Measurements from ENCODE around the gene OPA3. TPM values are rescaled to one million over a fixed set of nuclear protein-coding genes. Genes with fewer than 3 reads are reported as not detected.
"Not testable (repeated sequence)": the region's sequence is repeated elsewhere in the genome, so short reads cannot be mapped to it uniquely, and the experiment has no call there.

Gene OPA3
- total RNA-seq, 2 donors from 2014 or later = 9.8 to 11.3 TPM

DNA sequence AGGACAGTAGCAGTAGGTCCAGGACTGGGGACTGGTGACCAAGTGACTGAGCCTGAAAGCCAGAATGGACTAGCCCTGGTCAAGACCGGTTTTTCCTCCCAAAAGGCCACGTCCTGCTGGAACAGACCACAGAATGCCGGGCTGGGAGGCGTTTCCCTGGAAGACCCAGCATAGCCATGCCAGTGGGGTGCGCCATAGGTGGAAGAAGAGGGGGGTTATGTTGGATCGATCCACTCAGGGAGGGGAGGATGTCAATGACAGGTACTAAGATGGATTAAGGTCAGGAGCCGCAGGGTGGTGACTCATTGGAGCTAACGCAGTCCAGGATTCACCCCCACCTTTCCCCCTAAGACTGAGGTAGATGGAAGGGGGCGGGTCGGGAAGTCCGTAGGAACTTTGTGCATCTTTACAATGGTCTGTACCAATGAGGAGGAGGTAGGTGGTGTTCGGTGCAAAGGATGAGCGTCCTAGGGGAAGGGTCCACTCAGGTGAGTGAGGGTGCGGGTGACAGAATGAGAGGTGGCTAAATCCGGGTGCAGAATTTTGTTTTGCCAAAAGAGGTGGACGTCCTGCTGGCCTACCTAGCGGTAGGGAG is 56.4 kb downstream of the OPA3 start:
- intact Hi-C loops (cut with DNase I) = loop anchor here (10.0 kb wide), 2 partner anchors 117 to 127 kb away; no protein-coding TSS in a partner anchor
- no peak for DNase-seq (ENCODE audit: low spot score)

GRCh38 chr19:45527731-45528130 is 56.9 kb downstream of the OPA3 start:
- intact Hi-C loops (cut with DNase I) = loop anchor here (10.0 kb wide), 2 partner anchors 117 to 127 kb away; no protein-coding TSS in a partner anchor
- no peak for DNase-seq (ENCODE audit: low spot score)

- intact Hi-C loops (cut with DNase I) = loop anchor here (10.0 kb wide), 2 partner anchors 118 to 128 kb away; no protein-coding TSS in a partner anchor
- DNase-seq (ENCODE audit: low spot score) = no peak
Measured at GRCh38 chr19:45526971-45527370, 57.6 kb downstream of the OPA3 start.

GRCh38 chr19:45526143-45526542 is 58.5 kb downstream of the OPA3 start:
- intact Hi-C loops (cut with DNase I) = loop anchor here (10.0 kb wide), 2 partner anchors 119 to 129 kb away; no protein-coding TSS in a partner anchor
- DNase-seq (ENCODE audit: low spot score) = no peak

- no peak for DNase-seq (ENCODE audit: low spot score)
- intact Hi-C loops (cut with DNase I) = loop anchor here (10.0 kb wide), 2 partner anchors 120 to 130 kb away; no protein-coding TSS in a partner anchor
Measured at GRCh38 chr19:45524575-45525129, 60.0 kb downstream of the OPA3 start.

DNA sequence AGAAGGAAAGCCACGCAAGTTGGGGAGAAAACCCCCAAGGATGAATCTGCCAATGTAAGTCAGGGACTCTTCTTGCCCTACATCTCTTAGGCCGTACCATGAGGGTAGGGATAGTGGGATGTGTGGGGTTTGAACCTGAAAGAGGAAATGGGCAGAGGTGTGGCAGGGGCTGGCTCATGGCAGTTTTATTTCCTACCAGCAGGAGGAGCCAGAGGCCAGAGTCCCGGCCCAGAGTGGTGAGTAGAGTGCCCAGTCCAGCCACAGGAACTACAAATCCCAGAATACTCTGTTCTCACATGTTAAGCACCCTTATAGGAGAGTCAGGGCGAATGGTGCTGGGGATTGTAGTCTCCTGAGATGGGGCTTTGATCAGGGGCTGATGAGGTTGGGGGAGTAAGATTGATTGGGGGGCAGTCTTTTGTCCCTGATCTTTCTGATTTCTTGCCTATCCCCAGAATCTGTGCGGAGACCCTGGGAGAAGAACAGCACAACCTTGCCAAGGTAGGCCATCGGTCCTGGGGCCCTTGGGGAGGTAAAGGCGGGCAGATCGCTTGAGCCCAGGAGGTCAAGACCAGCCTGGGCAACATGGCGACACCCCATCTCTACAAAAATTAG is 60.9 kb downstream of the OPA3 start:
- peak; percentile 93 for DNase-seq (ENCODE audit: low spot score)
- intact Hi-C loops (cut with DNase I) = loop anchor here (10.0 kb wide), 2 partner anchors 121 to 131 kb away; no protein-coding TSS in a partner anchor

DNA sequence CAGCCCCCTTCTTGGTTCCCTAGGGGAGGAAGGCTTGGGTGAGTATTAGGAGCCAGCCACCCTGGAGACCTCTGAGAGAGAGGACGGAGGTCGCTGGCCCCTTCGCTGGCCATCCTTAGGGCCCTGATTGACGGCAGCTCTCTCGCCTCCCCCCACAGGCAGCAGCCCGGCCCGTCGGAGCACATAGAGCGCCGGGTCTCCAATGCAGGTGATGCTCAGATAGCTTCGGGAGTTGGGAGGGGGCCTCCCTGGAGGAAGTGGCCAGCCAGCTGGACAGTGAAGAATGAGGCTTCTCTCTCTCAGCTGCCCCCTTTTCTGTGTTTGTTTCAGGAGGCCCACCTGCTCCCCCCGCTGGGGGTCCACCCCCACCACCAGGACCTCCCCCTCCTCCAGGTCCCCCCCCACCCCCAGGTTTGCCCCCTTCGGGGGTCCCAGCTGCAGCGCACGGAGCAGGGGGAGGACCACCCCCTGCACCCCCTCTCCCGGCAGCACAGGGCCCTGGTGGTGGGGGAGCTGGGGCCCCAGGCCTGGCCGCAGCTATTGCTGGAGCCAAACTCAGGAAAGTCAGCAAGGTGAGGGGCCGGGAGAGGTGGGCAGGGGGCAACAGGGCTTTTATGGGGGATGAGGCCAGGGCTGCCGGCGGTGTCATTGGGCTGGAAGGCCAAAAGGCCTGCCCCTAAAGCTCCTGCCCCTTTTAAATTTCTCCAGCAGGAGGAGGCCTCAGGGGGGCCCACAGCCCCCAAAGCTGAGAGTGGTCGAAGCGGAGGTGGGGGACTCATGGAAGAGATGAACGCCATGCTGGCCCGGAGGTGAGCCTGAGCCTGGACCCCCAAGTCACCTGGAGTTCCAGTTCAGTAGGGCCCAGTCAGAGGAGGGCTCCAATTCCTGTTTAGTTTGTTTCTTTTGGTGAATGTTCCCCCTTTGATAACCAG is 62.3 kb downstream of the OPA3 start:
- intact Hi-C loops (cut with DNase I) = loop anchor here (10.0 kb wide), 2 partner anchors 123 to 133 kb away; no protein-coding TSS in a partner anchor
- DNase-seq (ENCODE audit: low spot score) = no peak

GRCh38 chr19:45518469-45518826 is 66.2 kb downstream of the OPA3 start:
- intact Hi-C loops (cut with DNase I) = loop anchor here in 1 of 2 donors (10.0 kb wide), 1 partner anchor 46 kb away; no protein-coding TSS in a partner anchor
- no peak for DNase-seq (ENCODE audit: low spot score)

- intact Hi-C loops (cut with DNase I) = loop anchor here in 1 of 2 donors (10.0 kb wide), 1 partner anchor 47 kb away; no protein-coding TSS in a partner anchor
- no peak for DNase-seq (ENCODE audit: low spot score)
Measured at GRCh38 chr19:45517641-45518468, 66.7 kb downstream of the OPA3 start.

GRCh38 chr19:45517238-45517637 is 67.4 kb downstream of the OPA3 start:
- DNase-seq (ENCODE audit: low spot score) = no peak
- intact Hi-C loops (cut with DNase I) = loop anchor here in 1 of 2 donors (10.0 kb wide), 1 partner anchor 48 kb away; no protein-coding TSS in a partner anchor

DNA sequence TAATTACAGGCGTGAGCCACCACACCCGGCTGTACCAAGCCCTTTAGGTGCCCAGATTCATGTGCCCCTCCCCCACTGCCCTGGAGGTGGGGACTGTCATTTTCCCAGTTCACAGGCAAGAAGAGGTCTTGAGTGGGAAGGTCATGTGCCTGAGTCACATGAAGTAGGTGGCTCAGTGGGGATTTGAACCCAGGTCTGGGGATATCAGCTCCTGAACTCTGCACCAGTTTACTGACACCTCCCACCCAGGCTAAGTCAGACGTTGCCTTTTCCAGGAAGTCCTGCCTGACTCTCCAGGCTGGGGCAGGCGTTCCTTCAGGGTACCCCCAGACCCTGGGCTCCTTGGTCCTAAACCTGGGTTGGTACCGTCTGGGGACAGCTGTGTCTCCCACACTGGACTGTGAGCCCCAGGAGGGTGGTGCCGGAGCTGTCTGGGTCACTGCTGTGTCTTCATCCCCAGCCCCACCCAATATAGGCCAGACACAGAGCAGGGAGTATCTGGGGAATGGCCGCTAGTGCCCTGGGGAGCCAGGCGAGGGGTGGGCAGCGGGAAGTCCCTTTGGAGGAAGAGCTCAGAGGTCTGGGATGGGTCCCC is 68.7 kb downstream of the OPA3 start:
- intact Hi-C loops (cut with DNase I) = loop anchor here in 1 of 2 donors (10.0 kb wide), 1 partner anchor 49 kb away; no protein-coding TSS in a partner anchor
- no peak for DNase-seq (ENCODE audit: low spot score)

GRCh38 chr19:45515081-45515624 is 69.4 kb downstream of the OPA3 start:
- intact Hi-C loops (cut with DNase I) = loop anchor here in 1 of 2 donors (10.0 kb wide), 1 partner anchor 50 kb away; no protein-coding TSS in a partner anchor
- no peak for DNase-seq (ENCODE audit: low spot score)

- intact Hi-C loops (cut with DNase I) = loop anchor here in 1 of 2 donors (10.0 kb wide), 1 partner anchor 50 kb away; no protein-coding TSS in a partner anchor
- DNase-seq (ENCODE audit: low spot score) = no peak
Measured at GRCh38 chr19:45514376-45515051, 70.1 kb downstream of the OPA3 start.

DNA sequence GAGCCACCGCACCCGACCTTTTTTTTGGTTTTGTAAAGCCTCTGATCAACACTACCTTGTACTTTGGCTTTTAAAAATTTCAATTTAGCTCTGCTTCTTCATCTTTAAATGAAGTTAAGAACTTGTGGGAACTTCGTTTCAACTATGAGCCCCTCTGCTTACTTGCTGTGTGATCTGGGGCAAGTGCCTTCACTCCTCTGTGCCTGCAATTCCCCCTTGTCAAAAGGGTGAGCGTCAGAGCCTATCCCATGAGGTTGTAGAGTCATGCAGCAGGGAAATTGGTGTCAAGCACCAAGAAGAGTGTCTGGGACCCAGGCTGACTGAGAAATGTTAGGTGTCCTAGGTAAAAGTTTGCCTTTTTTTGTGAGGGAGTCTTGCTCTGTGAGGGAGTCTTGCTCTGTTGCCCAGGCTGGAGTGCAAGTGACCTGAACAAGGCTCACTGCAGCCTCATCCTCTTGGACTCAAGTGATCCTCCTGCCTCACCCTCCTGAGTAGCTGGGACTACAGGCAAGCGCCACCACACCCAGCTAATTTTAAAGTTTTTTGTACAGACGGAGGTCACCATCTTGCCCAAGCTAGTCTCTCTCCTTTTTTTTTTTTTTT is 71.6 kb downstream of the OPA3 start:
- no peak for DNase-seq (ENCODE audit: low spot score)
- intact Hi-C loops (cut with DNase I) = loop anchor here in 1 of 2 donors (10.0 kb wide), 1 partner anchor 52 kb away; no protein-coding TSS in a partner anchor

DNA sequence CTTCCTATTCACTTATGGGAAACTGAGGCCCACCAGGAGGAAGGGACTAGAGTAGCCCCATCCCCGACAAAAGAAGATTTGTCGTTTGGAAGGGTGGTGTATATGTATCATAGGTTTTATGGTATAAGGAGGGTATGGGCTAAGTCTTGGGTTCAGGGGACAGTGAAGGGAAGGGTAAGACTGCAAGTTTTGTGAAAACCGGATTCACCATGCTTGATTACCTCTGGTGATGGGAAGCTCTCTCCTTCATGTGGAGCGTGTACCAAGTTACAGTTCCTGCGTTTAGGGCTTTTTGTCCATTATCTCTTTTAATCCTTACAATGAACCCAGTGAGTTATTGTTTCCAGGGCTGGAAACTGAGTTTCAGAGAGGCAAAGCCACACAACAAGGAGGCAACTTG is 73.5 kb downstream of the OPA3 start:
- no peak for DNase-seq (ENCODE audit: low spot score)
- intact Hi-C loops (cut with DNase I) = loop anchor here in 1 of 2 donors (10.0 kb wide), 1 partner anchor 54 kb away; no protein-coding TSS in a partner anchor

- DNase-seq (ENCODE audit: low spot score) = not testable (repeated sequence)
- intact Hi-C loops (cut with DNase I) = loop anchor here in 1 of 2 donors (10.0 kb wide), 1 partner anchor 54 kb away; no protein-coding TSS in a partner anchor
Measured at GRCh38 chr19:45510352-45510751, 74.2 kb downstream of the OPA3 start.
